OCI-LY1 (cell line): ENCODE data around the gene ALLC.

Source experiments
- H2AFZ ChIP-seq: fragments of 200-600 bp; sonication (generic), shearing (Covaris generic); 2 replicates; pipeline ENCODE4 v1.6.0; 2014; ENCODE audit warnings: antibody characterized with exemption, mild to moderate bottlenecking, low read length
- H3F3A ChIP-seq: fragments of 200-600 bp; sonication (generic), shearing (Covaris generic); 2 replicates; pipeline ENCODE4 v1.6.0; 2014; ENCODE audit warnings: mild to moderate bottlenecking, antibody characterized with exemption, low read length, moderate library complexity; ENCODE audit not compliant: insufficient read depth
- H3K27ac ChIP-seq: fragments of 200-600 bp; sonication (generic); 2 replicates; pipeline ENCODE4 v1.5.1; 2014; ENCODE audit warnings: low read length, mixed run types, mild to moderate bottlenecking, low read depth; ENCODE audit not compliant: poor library complexity, severe bottlenecking
- H3K27me3 ChIP-seq: fragments of 200-600 bp; sonication (generic); 2 replicates; pipeline ENCODE4 v1.6.0; 2014; ENCODE audit warnings: antibody characterized with exemption, mild to moderate bottlenecking, low read length, moderate library complexity; ENCODE audit not compliant: insufficient read depth
- H3K36me3 ChIP-seq: fragments of 200-600 bp; sonication (generic); 2 replicates; pipeline ENCODE4 v1.6.1; 2014; ENCODE audit warnings: mild to moderate bottlenecking, antibody characterized with exemption, low read length, moderate library complexity, mixed read lengths; ENCODE audit not compliant: insufficient read depth
- H3K4me1 ChIP-seq: fragments of 200-600 bp; sonication (generic); 2 replicates; pipeline ENCODE4 v1.5.1; 2014; ENCODE audit warnings: mild to moderate bottlenecking, low read length, moderate library complexity; ENCODE audit not compliant: insufficient read depth, severe bottlenecking
- H3K4me2 ChIP-seq: fragments of 200-600 bp; sonication (generic), shearing (Covaris generic); 2 replicates; pipeline ENCODE4 v1.6.1; 2014; ENCODE audit warnings: low read length
- H3K4me3 ChIP-seq: fragments of 200-600 bp; sonication (generic); 2 replicates; pipeline ENCODE4 v1.5.1; 2014; ENCODE audit warnings: low read length, low read depth, mild to moderate bottlenecking, mixed read lengths; ENCODE audit not compliant: poor library complexity, severe bottlenecking
- H3K79me2 ChIP-seq: fragments of 200-600 bp; shearing (Covaris generic); 2 replicates; pipeline ENCODE4 v1.6.1; 2016; ENCODE audit warnings: mixed run types, low read length, mixed read lengths; ENCODE audit not compliant: insufficient read depth
- H3K9ac ChIP-seq: fragments of 200-600 bp; sonication (generic), shearing (Covaris generic); 2 replicates; pipeline ENCODE4 v1.6.1; 2014; ENCODE audit warnings: mild to moderate bottlenecking, low read length, mixed read lengths
- H3K9me2 ChIP-seq: fragments of 200-600 bp; sonication (generic), shearing (Covaris generic); 2 replicates; pipeline ENCODE4 v1.6.1; 2014; ENCODE audit warnings: low read depth, mild to moderate bottlenecking, low read length, mixed read lengths
- H3K9me3 ChIP-seq: fragments of 200-600 bp; shearing (Covaris generic); 2 replicates; pipeline ENCODE4 v1.6.1; 2014; ENCODE audit warnings: low read length, mixed read lengths
- H4K20me1 ChIP-seq: fragments of 200-600 bp; sonication (generic), shearing (Covaris generic); 2 replicates; pipeline ENCODE4 v1.6.0; 2016; ENCODE audit warnings: mild to moderate bottlenecking, low read length; ENCODE audit not compliant: insufficient read depth
- CTCF ChIP-seq: fragments of 200-600 bp; sonication (generic), shearing (Covaris generic); IDR thresholded peaks from 2 replicates; pipeline ENCODE4 v1.5.1; 2017; ENCODE audit warnings: mild to moderate bottlenecking, antibody characterized with exemption, low read length, moderate library complexity, mixed read lengths
- EZH2 ChIP-seq: fragments of 200-600 bp; sonication (generic), shearing (Covaris generic); IDR thresholded peaks from 2 replicates; pipeline ENCODE4 v1.8.0; 2017; ENCODE audit warnings: borderline replicate concordance, mixed run types, mild to moderate bottlenecking, antibody characterized with exemption, low read length, moderate library complexity, mixed read lengths

The ALLC gene

DNA sequence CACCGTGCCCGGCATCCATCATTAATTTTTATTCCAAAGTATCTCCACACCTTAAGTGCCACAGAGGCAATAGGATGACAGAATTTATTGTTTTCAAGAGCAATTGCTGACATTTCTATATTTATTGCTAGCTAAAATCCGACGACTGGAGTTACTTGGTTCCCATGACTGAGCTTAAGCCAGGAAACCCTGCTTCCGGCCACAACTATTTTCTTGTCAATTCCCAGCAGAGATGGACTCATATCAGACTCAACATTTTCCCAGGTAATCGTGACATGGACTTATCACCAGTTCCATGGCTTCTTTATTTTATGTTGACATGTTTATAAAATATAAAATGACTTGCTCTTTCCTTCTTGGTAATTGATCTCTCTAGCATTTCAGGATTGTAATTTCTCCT lies 24.8 kb downstream of the ALLC start:
- Histone ChIP-seq H3K9me3 (no peaks in the 10 kb centered on the region), H3K79me2 (no peaks in the 10 kb centered on the region), H3K27me3 (no peaks in the 10 kb centered on the region), H3K4me2 (no peak overlapping the region), H3K27ac (no peak overlapping the region), H3K36me3 (0 out of 2 replicates have a peak, but pooled peaks cover 5% of the 10 kb centered on the region), H3F3A (no peaks in the 10 kb centered on the region), H3K9me2 (no peaks in the 10 kb centered on the region), H3K9ac (no peak overlapping the region), H4K20me1 (no peaks in the 10 kb centered on the region), H2AFZ (no peak overlapping the region), H3K4me1 (peaks cover 14% of the 10 kb centered on the region), H3K4me3 (no peak overlapping the region)
- TF ChIP-seq CTCF (no peak), EZH2 (no peak)

GRCh38 chr2:3683748-3684454 lies 25.9 kb downstream of the ALLC start:
- Histone ChIP-seq H2AFZ (no peak overlapping the region), H3K9me2 (no peaks in the 10 kb centered on the region), H3K9ac (no peak overlapping the region), H3K79me2 (no peaks in the 10 kb centered on the region), H3K9me3 (no peaks in the 10 kb centered on the region), H3K4me3 (no peak overlapping the region), H3F3A (no peaks in the 10 kb centered on the region), H3K36me3 (0 out of 2 replicates have a peak, but pooled peaks cover 5% of the 10 kb centered on the region), H3K27me3 (no peaks in the 10 kb centered on the region), H3K27ac (no peak overlapping the region), H3K4me1 (peaks cover 14% of the 10 kb centered on the region), H4K20me1 (no peaks in the 10 kb centered on the region), H3K4me2 (no peak overlapping the region)
- TF ChIP-seq CTCF (no peak; the same call in 1 of the 2 replicates), EZH2 (no peak)

DNA sequence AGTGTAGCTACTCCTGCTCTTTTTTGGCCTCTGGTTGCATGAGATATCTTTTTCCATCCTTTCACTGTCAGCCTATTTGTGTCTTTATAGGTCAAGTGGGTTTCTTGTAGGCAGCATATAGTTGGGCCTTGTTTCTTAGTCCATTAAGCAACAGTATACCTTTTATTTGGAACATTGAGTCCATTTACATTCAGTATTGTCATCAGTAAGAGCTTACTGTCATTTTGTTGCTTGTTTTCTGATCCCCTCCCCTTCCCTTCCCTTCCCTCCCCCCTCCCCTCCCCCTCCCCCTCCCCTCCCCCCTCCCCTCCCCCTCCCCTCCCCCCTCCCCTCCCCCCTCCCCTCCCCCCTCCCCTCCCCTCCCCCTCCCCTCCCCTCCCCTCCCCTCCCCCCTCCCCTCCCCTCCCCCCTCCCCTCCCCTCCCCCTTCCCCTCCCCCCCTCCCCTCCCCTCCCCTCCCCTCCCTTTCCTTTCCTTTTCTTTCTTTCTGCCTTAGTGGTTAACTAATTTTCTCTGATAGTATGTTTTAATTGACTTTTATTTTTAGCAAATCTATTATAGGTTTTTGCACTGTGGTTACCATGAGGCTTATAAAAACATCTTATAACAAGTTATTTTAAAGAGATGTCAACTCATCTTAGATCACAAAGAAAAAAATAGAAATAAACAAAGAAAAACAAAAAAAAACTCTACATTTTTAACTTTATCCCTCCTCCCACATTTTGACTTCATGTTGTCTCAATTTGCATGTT lies 32.2 kb downstream of the ALLC start:
- no peak overlapping the region for H3K9ac ChIP-seq
- no peaks in the 10 kb centered on the region for H3K4me1 ChIP-seq
- H3K9me2 ChIP-seq, result no peaks in the 10 kb centered on the region
- H4K20me1 ChIP-seq, result no peaks in the 10 kb centered on the region
- no peak overlapping the region for H3K4me2 ChIP-seq
- no peak overlapping the region for H3K27ac ChIP-seq
- 0 out of 2 replicates have a peak, but pooled peaks cover under 1% of the 10 kb centered on the region for H3K36me3 ChIP-seq
- H3F3A ChIP-seq, result no peaks in the 10 kb centered on the region
- no peaks in the 10 kb centered on the region; the same call in 1 of the 2 replicates for H3K9me3 ChIP-seq
- no peaks in the 10 kb centered on the region for H3K27me3 ChIP-seq
- TF ChIP-seq CTCF, result no peak
- no peak for TF ChIP-seq EZH2
- H3K79me2 ChIP-seq, result no peaks in the 10 kb centered on the region
- H3K4me3 ChIP-seq, result no peak overlapping the region
- no peak overlapping the region for H2AFZ ChIP-seq
